Fibroblast of skin of abdomen (primary cell): ENCODE data around the gene MED12.
"Not testable (repeated sequence)": the region's sequence is repeated elsewhere in the genome, so short reads cannot be mapped to it uniquely, and the experiment has no call there.

ENCODE experiments used
- DNase-seq: peaks from one replicate; pipeline ENCODE4 v3.0.0-alpha.2; 2013

Gene MED12

GRCh38 chrX:71166461-71166860, 48.1 kb downstream of the MED12 start:
- no peak for DNase-seq

GRCh38 chrX:71167031-71167781, 48.8 kb downstream of the MED12 start:
- no peak for DNase-seq

GRCh38 chrX:71168134-71168533, 49.7 kb downstream of the MED12 start:
- no peak for DNase-seq

- DNase-seq = no peak
Measured at GRCh38 chrX:71169586-71169985, 51.2 kb downstream of the MED12 start.

- no peak for DNase-seq
Measured at GRCh38 chrX:71170660-71171059, 52.3 kb downstream of the MED12 start.

GRCh38 chrX:71171110-71171801, 52.9 kb downstream of the MED12 start:
- no peak for DNase-seq

- DNase-seq = no peak
Measured at GRCh38 chrX:71173440-71173839, 55.0 kb downstream of the MED12 start.

- no peak for DNase-seq
Measured at GRCh38 chrX:71174795-71175194, 56.4 kb downstream of the MED12 start.

- DNase-seq = no peak
Measured at GRCh38 chrX:71175531-71175930, 57.1 kb downstream of the MED12 start.

GRCh38 chrX:71177327-71177726, 58.9 kb downstream of the MED12 start:
- DNase-seq = peak; percentile 20

GRCh38 chrX:71178908-71179307, 60.5 kb downstream of the MED12 start:
- DNase-seq = peak; percentile 62

GRCh38 chrX:71180579-71181265, 62.3 kb downstream of the MED12 start:
- DNase-seq = not testable (repeated sequence)

GRCh38 chrX:71181558-71181909, 63.1 kb downstream of the MED12 start:
- no peak for DNase-seq

- DNase-seq = peak; percentile 97
Measured at GRCh38 chrX:71181910-71182799, 63.8 kb downstream of the MED12 start.

- no peak for DNase-seq
Measured at GRCh38 chrX:71182871-71183270, 64.5 kb downstream of the MED12 start.

- no peak for DNase-seq
Measured at GRCh38 chrX:71183341-71183740, 64.9 kb downstream of the MED12 start.

- no peak for DNase-seq
Measured at GRCh38 chrX:71184092-71184491, 65.7 kb downstream of the MED12 start.

- no peak for DNase-seq
Measured at GRCh38 chrX:71184803-71185495, 66.6 kb downstream of the MED12 start.

- DNase-seq = no peak
Measured at GRCh38 chrX:71191248-71191647, 72.9 kb downstream of the MED12 start.
